Mucosa of descending colon (tissue), 3 donors: Measurements from ENCODE around the gene SDF2L1. TPM values are rescaled to one million over a fixed set of nuclear protein-coding genes. Genes with fewer than 3 reads are reported as not detected.
"Not testable (repeated sequence)": the region's sequence is repeated elsewhere in the genome, so short reads cannot be mapped to it uniquely, and the experiment has no call there.

Source experiments
- ATAC-seq: fragments of 200-7000 bp; cut with Tn5 transposase; one replicate; pipeline ENCODE4 v1.9.1; 2020; ENCODE audit warnings: mild to moderate bottlenecking, moderate library complexity
- DNase-seq, 3 donors: peaks; one replicate each; pipeline ENCODE4 v3.0.0-alpha.2; 2020
- H3K36me3 ChIP-seq: fragments of 200-600 bp; one replicate; pipeline ENCODE4 v1.8.0; 2021; ENCODE audit warnings: low read depth, mild to moderate bottlenecking
- H3K4me1 ChIP-seq: fragments of 200-600 bp; one replicate; pipeline ENCODE4 v1.8.0; 2021; ENCODE audit warnings: low read depth, mild to moderate bottlenecking
- H3K4me3 ChIP-seq: fragments of 200-600 bp; one replicate; pipeline ENCODE4 v1.8.0; 2021; ENCODE audit warnings: mild to moderate bottlenecking
- H3K9me3 ChIP-seq: fragments of 200-600 bp; one replicate; pipeline ENCODE4 v1.8.0; 2021; ENCODE audit warnings: mild to moderate bottlenecking
- intact Hi-C, 2 donors: fragments of 100-400 bp; cut with DNase I in 1 of 2; cut with micrococcal nuclease in 1 of 2; formaldehyde crosslinking; loops; one replicate each; pipeline versions ENCODE4 v1.11.0 to v1.11.1; 2022; cut with DNase I, micrococcal nuclease
- long read RNA-seq, 2 donors: library from polyadenylated mRNA; unstranded; transcript quantifications; one replicate each; pipeline ENCODE4 v2.0.0, GENCODE V29; 2019 to 2021
- total RNA-seq, 3 donors: library from RNA; stranded (reverse); fragmentation: NEBNext Ultra II Directional in 2 of 3; extraction: Animal tissue kit (Norgen Biotek cat#: 25700) in 2 of 3; gene quantifications; one replicate each; pipeline versions ENCODE4 v1.2.1 to v1.2.4, GENCODE V29; 2021 to 2023
- TF ChIP-seq, protein P1 (sequence below): fragments of 200-600 bp; IDR thresholded peaks from one replicate; pipeline ENCODE4 v1.8.0; 2022; ENCODE audit warnings: antibody characterized with exemption, mild to moderate bottlenecking
- donor health status: DM: no; HTN: no; CAD: no; lungs with moderate emphysema.
- donor health status: DM: no; HTN: no; CAD: no.
- donor health status: DM: no; HTN: yes; CAD: no.

SDF2L1 gene, protein sequence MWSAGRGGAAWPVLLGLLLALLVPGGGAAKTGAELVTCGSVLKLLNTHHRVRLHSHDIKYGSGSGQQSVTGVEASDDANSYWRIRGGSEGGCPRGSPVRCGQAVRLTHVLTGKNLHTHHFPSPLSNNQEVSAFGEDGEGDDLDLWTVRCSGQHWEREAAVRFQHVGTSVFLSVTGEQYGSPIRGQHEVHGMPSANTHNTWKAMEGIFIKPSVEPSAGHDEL
- 10 to 100 TPM; 25.8 to 48.8 (median 28.0) TPM for total RNA-seq
- long read RNA-seq, donor 1, transcript SDF2L1-201 (3 exons, 865 nt) = major isoform, 42 of 43 reads
- long read RNA-seq, donor 1, partial matches to known transcripts = 0 of 43 reads
- long read RNA-seq, donor 1, other reads (novel, unspliced or antisense) = 1 of 43 reads
- long read RNA-seq, donor 2, transcript SDF2L1-201 (3 exons, 865 nt) = major isoform, 47 of 49 reads
- long read RNA-seq, donor 2, partial matches to known transcripts = 0 of 49 reads
- long read RNA-seq, donor 2, other reads (novel, unspliced or antisense) = 2 of 49 reads

DNA sequence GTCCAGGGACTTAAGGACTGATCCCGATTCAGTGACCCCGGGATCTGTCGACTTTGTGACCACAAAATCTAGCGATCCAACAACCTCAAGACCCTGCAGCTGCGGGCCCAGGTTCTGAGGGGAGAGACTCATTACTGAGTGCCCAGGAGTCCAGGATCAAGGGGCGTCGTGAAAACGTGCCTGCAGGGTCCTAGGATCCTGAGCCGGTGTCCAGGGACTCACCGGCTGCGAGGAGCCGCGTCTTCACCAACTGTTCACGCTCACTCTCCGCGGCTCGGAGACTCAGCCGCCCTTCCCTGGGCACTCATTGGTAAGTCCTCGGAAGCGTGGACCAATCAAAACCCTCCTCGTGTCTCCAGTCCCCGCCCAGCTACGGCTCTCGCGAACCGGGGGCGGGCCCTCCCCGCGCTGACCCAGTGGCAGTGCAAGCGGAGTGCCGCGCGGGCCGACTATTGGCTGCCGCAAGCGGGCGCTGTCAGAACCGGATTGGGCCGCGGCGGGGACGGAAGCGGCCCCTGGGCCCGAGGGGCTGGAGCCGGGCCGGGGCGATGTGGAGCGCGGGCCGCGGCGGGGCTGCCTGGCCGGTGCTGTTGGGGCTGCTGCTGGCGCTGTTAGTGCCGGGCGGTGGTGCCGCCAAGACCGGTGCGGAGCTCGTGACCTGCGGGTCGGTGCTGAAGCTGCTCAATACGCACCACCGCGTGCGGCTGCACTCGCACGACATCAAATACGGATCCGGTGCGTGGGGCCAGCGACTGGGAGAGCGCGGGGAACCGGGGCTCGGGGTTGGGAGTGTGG is at the start of gene SDF2L1:
SDF2L1 (plus strand) TSS at position 514 of the 795 bp plus-strand sequence; CDS start at position 549, 35 bp downstream.
- Histone ChIP-seq H3K9me3 (no peaks in the 10 kb centered on the region), H3K4me3 (peak within 1 kb of the TSS; percentile 50), H3K36me3 (no peaks in the 10 kb centered on the region), H3K4me1 (peaks cover 16% of the 10 kb centered on the region)
- intact Hi-C loops = no loop called here
- TF ChIP-seq, protein P1, sequence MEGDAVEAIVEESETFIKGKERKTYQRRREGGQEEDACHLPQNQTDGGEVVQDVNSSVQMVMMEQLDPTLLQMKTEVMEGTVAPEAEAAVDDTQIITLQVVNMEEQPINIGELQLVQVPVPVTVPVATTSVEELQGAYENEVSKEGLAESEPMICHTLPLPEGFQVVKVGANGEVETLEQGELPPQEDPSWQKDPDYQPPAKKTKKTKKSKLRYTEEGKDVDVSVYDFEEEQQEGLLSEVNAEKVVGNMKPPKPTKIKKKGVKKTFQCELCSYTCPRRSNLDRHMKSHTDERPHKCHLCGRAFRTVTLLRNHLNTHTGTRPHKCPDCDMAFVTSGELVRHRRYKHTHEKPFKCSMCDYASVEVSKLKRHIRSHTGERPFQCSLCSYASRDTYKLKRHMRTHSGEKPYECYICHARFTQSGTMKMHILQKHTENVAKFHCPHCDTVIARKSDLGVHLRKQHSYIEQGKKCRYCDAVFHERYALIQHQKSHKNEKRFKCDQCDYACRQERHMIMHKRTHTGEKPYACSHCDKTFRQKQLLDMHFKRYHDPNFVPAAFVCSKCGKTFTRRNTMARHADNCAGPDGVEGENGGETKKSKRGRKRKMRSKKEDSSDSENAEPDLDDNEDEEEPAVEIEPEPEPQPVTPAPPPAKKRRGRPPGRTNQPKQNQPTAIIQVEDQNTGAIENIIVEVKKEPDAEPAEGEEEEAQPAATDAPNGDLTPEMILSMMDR = peak; percentile 24
- peak; percentile 97 for ATAC-seq
- peak; percentile 99 for DNase-seq

DNA sequence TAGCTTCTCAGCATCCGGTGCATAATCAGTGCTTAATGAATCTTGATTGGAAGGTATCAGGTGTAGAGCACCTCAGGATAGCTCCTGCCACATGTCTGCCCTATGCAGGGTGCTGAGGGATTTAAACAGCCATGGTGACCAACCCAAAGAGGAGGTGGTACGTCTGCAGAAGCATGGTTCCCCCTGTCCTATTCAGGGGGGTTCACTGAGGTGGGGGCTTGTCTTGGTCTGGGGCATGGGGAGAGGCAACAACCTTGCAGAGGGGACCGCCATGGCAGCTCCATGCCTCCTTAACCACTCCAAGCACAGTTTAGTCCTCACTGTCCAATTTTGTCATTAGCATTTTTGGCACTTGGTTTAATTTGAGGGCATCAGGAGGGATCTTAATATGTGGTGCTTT is 49.7 kb upstream of the SDF2L1 start:
- DNase-seq = no peak
- H3K4me1 ChIP-seq = peaks cover 6% of the 10 kb centered on the region
- no peak overlapping the region for H3K4me3 ChIP-seq
- ATAC-seq = no peak
- TF ChIP-seq, protein P1 = no peak
- no peaks in the 10 kb centered on the region for H3K36me3 ChIP-seq
- H3K9me3 ChIP-seq = no peaks in the 10 kb centered on the region
- intact Hi-C loops = no loop called here

DNA sequence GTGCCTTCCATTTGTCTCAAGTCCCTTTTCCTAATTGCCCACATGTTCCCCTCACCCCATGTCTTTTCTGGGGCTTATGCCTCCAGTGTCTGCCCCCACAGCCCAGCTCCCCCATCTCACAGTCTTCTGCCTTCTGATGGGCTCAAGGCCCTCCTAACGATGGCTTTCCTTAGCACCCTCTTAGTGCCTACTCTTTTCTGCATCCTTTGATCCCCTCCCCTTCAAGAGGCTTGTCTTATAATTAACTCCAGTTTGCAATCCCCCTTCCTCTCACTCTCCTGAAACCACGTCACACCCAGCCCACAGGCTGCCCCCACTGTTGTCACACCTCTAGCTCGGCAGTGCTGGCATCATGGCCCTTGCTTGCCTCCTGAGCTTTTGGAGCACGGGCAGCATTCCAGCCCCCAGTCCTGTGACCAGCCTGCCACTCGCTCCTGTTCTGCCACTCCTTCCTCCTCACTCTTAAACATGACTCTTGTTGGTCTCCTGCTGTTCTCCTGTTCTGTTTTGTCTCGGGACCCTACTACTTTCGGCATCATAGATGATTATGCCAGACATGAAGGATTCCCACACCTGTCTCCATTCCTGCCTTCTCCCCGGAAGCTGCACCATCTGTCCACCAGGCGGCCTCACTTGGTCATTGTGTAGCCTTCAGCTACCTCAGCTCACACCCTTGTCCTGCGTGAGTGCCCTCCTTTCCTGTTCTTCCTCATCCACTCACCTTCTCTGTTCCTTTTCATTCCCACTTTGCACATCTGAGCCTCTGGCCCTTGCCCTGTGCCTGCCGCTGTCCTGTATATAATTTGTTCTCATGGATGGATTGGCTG is 48.5 kb upstream of the SDF2L1 start:
- TF ChIP-seq, protein P1 = no peak
- DNase-seq (peak in 1 of 3 donors; percentile 31), ATAC-seq (peak; percentile 75)
- intact Hi-C loops = no loop called here
- Histone ChIP-seq H3K4me1 (peaks cover 6% of the 10 kb centered on the region), H3K9me3 (no peaks in the 10 kb centered on the region), H3K4me3 (no peak overlapping the region), H3K36me3 (no peaks in the 10 kb centered on the region)

DNA sequence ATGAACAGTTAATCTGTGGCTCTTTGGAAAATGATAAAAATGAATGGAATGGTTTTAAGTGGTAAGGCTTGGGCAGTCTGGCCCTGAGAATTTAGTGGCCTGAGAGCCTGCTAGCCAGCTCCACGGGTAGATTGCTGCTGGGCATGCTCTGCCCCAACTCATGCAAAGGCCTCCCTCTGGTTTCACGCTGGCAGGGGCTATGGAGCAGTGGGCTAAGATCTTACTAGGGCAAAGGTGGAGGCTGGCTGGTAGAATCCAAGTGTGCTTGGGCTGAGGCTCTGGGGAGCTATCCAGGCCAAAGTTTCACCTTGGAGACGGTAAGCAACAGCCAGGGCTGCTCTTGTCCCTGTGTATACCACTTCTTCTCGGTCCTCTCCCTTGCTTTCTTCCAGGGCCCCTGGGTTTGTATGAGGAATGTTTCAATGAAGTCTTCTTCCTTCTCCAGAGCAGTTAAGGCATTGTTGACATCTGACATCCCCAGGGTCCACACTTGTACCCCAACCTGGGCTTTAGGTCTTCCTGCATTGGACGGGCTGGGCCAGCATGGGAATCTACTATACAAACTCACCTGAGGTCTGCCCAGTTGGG is 47.1 kb upstream of the SDF2L1 start:
- Histone ChIP-seq H3K36me3 (no peaks in the 10 kb centered on the region), H3K4me1 (peaks cover 6% of the 10 kb centered on the region), H3K9me3 (no peaks in the 10 kb centered on the region), H3K4me3 (no peak overlapping the region)
- TF ChIP-seq, protein P1 = no peak
- ATAC-seq (no peak), DNase-seq (no peak)
- intact Hi-C loops = no loop called here

DNA sequence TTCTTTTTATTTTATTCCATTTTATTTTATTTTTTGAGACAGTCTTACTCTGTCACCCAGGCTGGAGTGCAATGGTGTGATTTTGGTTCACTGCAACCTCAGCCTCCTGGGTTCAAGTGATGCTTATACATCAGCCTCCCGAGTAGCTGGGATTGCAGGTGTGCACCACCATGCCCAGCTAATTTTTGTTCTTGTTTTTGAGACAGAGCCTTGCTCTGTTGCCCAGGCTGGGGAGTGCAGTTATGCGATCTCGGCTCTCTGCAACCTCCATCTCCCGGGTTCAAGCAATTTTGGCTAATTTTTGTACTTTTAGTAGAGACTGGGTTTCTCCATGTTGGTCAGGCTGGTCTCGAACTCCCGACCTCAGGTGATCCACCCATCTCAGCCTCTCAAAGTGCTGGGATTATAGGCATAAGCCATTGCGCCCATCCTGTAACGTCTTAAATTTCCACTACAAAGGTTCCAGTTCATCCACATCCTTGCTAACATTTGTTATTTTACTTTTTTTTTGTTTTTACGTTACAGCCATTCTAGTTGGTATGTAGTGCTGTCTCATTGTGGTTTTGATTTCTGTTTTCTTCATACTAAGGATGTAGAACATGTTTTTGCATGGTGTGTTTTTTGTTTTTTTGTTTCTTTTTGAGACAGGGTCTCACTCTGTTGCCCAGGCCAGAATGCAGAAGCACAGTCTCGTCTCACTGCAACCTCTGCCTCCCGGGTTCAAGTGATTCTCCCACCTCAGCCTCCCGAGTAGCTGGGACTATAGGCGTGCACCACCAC is 45.6 kb upstream of the SDF2L1 start:
- H3K9me3 ChIP-seq, ATAC-seq, H3K4me3 ChIP-seq, DNase-seq, H3K36me3 ChIP-seq, H3K4me1 ChIP-seq, intact Hi-C loops: not testable (repeated sequence)
